Stimulated activated CD8-positive, alpha-beta memory T cell treated with anti-CD3 and anti-CD28 coated beads, Interleukin-2, amount 100 ng/mL, for 1 hour (primary cell): ENCODE results near the gene ANKRD44.

ENCODE experiments used
- DNase-seq, 2 donors: peaks; one replicate each; pipeline ENCODE4 v3.0.0-alpha.2; 2020; ENCODE audit warnings: low read depth in 2 of 2

The ANKRD44 gene

GRCh38 chr2:197322143-197322542 is 11.6 kb upstream of the ANKRD44 start:
- no peak for DNase-seq

DNA sequence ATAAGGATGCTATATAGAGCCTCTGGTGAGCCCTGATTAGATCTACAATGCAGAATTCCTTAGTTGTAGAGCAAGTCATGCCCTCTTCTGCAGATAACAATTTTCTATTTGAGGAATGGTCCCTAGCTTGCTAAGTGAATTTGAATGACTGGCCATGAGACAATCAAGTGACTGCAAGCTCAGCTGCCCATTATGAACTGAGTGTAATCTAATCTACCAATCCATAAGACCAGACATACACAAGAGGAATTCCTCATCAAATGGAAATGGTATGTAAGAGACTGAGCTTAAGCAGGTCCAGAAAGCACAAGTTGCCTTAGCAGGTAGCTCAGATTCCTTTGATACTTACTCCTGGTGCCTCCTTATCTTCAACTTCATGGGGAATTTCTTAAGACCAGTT is 4.8 kb upstream of the ANKRD44 start:
- DNase-seq = no peak

DNA sequence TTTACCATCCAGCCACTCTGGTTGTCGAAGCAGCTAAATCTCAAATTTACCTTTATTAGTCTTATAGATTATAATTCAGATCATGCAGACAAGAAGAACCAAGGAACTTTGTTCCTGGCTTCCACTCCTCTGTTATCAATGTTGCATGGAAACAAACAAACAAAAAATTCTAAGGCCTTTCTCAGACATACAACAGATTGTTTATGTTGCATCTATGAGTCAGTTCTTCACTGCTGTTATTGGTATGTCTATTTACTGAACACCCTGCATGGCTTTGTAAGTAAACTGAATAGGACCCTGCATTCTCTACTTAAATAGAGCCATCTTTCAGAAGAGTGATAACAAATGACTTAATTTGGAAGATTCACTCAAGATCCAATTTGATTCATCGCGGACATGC is 1.6 kb upstream of the ANKRD44 start:
- DNase-seq = no peak

DNA sequence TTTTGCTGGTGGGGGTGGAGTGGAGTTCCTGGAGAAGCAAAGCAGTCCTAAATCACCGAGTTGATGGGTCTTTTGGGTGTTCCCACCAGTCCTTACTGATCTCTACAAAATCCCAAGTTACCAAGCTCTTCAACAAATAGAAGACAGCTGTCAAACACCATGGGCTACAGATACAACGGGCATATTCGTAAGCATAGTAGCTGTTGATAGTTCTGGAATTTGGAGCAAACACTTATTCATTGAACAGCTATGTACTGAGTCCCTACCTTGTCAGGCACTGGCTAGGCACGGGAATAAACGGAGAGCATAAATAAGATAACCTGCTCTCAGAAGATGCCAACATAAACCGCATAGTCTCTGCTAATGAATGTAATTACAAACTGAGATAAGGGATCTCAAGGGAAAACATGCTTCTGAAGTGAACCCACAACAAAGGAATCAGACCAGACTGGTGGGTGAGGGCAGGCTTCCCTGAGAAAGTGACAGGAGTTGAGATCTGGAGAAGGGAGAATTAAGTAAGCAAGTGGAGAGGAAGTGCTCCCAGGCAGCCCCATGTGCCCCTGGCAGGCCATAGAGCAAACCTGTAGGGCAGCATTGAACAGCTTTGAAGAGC is 947 bp upstream of the ANKRD44 start:
- DNase-seq = no peak

DNA sequence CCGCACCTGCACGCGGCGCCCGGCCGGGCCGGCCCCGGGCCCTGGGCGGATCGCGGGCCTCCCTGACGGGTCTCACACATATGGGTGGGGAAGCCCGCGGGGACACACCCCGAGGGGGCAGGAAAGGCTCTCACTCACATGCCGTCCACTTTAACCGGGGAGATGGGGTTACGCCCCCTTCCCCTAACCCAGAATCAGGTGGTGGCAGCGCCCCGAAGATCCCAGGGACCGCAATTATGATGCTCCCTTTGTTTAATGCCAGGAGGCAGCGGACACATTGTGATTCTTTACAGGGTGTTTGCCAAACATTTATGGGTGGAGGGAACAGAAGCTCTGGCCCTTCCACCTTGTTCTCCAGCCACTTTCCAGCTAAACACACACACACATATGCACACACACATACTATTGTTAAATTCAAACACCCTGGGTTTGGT is 424 bp upstream of the ANKRD44 start:
- DNase-seq = no peak

- peak; percentile 31 to 42 for DNase-seq
Measured at GRCh38 chr2:197309691-197310231, 819 bp downstream of the ANKRD44 start.

GRCh38 chr2:197308996-197309690 is 1.4 kb downstream of the ANKRD44 start:
- no peak for DNase-seq

- DNase-seq = no peak
Measured at GRCh38 chr2:197308585-197308984, 2.0 kb downstream of the ANKRD44 start.

DNA sequence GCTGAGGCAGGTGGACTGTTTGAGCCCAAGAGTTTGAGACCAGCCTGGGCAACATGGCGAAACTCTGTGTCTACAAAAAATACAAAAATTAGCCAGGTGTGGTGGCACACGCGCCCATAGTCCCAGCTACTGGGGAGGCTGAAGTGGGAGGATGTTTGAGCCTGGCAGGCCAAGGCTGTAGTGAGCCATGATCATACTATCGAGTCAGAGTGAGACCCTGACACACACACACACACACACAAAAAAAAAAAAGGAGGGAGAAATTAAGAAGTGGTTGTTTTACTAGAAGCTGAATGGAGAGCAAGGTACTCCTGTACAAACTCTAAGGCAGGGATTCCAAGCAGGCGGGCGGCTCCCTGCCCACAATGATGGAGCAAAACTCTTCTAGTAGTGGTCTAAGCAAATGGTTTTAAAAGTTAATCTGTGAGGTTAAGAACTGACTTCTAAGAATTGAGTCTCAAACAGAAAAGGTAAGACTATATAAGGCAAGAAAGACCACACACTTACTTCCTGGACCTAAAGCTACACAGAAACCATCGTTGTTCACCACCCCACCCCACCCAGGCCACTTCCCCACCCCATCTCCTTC is 2.6 kb downstream of the ANKRD44 start:
- DNase-seq = peak in 1 of 2 donors; percentile 36

DNA sequence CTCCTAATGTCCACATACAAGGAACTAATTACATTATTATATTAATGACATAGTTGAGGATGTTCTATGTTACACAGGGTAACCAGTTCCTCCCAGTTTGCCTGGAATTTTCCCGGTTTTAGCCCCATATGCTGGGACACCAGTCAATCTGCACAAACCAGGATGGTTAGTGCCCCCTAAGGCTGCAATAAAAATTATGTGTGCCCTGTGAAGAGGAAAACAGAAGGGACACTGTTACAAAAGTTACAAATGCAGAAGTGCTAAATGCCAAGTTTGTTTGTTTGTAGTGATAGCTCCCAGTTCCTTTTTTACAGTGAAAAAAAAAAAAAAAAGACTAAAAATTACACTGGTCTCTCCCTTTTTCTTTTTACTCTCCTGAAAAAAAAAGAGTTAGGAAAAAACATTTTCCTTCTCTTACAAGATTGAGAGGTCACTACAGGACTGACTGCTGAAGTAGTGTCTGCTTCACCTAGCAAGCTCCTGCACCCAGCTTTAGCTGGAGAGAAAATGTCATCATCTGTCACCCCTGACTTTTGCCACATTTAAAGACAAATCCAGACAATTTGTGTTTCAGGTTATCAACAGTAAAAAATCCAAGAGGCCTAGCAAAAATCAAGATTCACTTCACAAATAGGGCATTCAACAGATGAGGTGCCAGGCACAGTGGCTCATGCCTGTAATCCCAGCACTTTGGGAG is 3.2 kb downstream of the ANKRD44 start:
- DNase-seq = no peak

DNA sequence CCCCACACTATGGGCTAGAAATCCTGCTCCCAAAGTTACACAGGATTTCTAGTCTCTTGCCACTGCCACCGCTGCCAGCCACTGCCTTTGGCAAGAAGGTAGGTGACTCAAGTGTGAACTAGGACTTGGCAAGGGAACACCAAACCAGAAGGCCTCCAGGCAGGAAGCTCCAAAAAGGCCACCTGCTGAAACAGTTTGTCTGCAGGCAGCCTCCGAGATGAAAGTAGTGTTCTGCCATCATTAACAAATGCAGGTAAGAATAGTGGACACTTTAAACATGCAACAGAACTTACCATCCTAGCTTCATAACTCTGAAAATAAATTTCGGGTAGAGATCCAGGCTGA is 3.9 kb downstream of the ANKRD44 start:
- no peak for DNase-seq

- DNase-seq = no peak
Measured at GRCh38 chr2:197306024-197306695, 4.4 kb downstream of the ANKRD44 start.

DNA sequence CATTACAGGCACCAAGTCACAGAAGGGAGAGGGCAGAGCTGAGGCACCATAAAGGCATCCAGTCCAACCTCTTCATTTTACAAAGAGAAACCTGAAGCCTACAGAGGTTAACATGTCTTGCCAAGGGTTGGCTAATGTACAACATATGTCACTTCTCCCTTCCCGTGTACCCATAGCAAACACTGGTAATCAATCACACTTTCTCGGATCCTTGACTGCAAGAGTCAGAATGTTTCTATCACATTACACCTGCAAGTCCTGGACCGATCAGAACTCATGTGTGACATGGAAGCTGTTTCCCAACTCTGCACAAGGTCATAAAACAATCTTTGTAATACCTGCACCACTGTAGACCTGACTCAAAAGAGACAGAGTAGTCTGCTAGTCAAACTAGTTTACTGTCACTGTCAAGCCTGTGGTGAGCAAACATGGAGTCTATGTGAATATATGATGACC is 6.0 kb downstream of the ANKRD44 start:
- DNase-seq = no peak

- DNase-seq = no peak
Measured at GRCh38 chr2:197300139-197300538, 10.4 kb downstream of the ANKRD44 start.

GRCh38 chr2:197298609-197299008 is 12.0 kb downstream of the ANKRD44 start:
- DNase-seq = no peak

- DNase-seq = no peak
Measured at GRCh38 chr2:197297772-197298318, 12.7 kb downstream of the ANKRD44 start.

DNA sequence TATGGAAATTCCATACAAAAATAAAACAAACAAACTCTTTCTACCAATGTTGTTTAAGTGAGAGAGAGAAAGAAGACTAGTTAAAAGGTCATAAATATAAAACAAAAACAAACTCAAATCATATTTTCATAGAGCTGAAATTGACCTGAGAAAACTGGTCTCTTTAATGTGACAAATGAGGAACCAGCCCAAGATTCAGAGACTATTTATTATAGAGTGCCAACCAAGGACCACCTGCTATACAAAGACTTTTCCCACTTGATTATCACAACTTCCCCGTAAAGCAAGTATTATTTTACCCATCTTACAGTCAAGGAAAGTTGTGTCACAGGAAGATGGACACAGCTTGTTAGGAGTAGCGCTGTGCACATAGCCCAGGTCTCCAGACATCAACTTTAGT is 13.3 kb downstream of the ANKRD44 start:
- DNase-seq = no peak

GRCh38 chr2:197296835-197297234 is 13.7 kb downstream of the ANKRD44 start:
- DNase-seq = no peak

DNA sequence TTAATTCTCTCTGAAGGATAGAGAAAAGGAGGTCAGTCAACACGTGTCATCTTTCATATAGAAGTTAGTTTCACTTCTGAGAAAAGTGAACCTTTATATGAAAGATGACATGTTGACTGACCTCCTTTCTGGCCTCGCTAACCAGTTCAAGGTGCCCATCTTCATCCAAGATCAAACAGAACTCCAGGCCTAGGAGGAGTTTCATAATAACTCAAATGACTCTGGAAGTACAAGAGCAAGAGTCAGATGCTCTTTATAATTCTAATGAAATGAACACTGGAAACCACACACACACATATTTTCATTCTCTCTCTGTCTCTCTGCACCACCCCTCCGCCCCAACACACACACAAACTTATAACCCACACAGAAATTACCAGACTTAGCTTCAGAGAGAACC is 16.3 kb downstream of the ANKRD44 start:
- DNase-seq = no peak

GRCh38 chr2:197293252-197294007 is 17.1 kb downstream of the ANKRD44 start:
- no peak for DNase-seq

DNA sequence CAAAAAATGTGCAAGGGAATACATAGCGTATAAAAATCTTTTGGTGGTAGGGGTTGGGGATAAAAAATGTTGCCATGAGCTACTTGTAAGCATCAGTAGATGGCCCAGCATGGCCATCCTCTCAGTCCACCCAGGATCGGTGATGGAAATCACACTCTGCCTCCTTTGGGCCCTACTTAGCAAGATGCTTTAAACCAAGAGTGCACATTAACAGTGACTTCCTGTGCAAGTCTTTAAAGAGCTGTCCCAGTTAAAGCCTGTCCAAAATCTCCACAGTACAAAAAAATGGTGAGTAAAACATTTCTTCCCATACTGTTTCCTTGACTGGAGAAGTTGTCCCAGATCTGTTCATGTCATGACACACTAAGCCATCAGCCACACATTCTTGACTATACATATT is 18.0 kb downstream of the ANKRD44 start:
- DNase-seq = no peak
